C4-2B (cell line): Measurements from ENCODE around the gene PRKG1.

Experiments used
- H3K27ac ChIP-seq: fragments of 450-650 bp; 2 replicates; pipeline ENCODE4 v1.5.1; 2017
- CTCF ChIP-seq: fragments of 450-650 bp; conservative IDR thresholded peaks from 2 replicates; pipeline ENCODE4 v1.5.1; 2017; ENCODE audit warnings: mild to moderate bottlenecking
- ZFX ChIP-seq: fragments of 450-650 bp; IDR thresholded peaks from 2 replicates; pipeline ENCODE4 v1.6.1; 2017

The PRKG1 gene

GRCh38 chr10:51363415-51363814, 289.1 kb downstream of the PRKG1 start:
- no peak for TF ChIP-seq CTCF
- no peak for TF ChIP-seq ZFX
- H3K27ac ChIP-seq, result no peak overlapping the region

GRCh38 chr10:51364674-51365073, 290.4 kb downstream of the PRKG1 start:
- no peak overlapping the region for H3K27ac ChIP-seq
- no peak for TF ChIP-seq ZFX

GRCh38 chr10:51366044-51366443, 291.8 kb downstream of the PRKG1 start:
- TF ChIP-seq ZFX, result no peak
- TF ChIP-seq CTCF, result no peak
- no peak overlapping the region for H3K27ac ChIP-seq

GRCh38 chr10:51367127-51367526, 292.8 kb downstream of the PRKG1 start:
- TF ChIP-seq ZFX (no peak), CTCF (no peak)
- no peak overlapping the region for H3K27ac ChIP-seq

- no peak for TF ChIP-seq CTCF
- H3K27ac ChIP-seq, result no peak overlapping the region
Measured at GRCh38 chr10:51367694-51368093, 293.4 kb downstream of the PRKG1 start.

GRCh38 chr10:51368943-51369342, 294.7 kb downstream of the PRKG1 start:
- TF ChIP-seq ZFX (no peak), CTCF (peak; percentile 69)
- no peak overlapping the region for H3K27ac ChIP-seq

- TF ChIP-seq CTCF, result no peak
- TF ChIP-seq ZFX, result no peak
- H3K27ac ChIP-seq, result no peak overlapping the region
Measured at GRCh38 chr10:51369903-51370302, 295.6 kb downstream of the PRKG1 start.

GRCh38 chr10:51371743-51372142, 297.5 kb downstream of the PRKG1 start:
- TF ChIP-seq ZFX, result no peak
- TF ChIP-seq CTCF, result no peak

More at GRCh38 chr10:51371743-51372142, 297.5 kb downstream of the PRKG1 start:
- no peak overlapping the region for H3K27ac ChIP-seq
